Muscle of leg (tissue), 11 donors: Measurements from ENCODE around the gene PCNT. TPM values are rescaled to one million over a fixed set of nuclear protein-coding genes. Genes with fewer than 3 reads are reported as not detected.
"Not testable (repeated sequence)": the region's sequence is repeated elsewhere in the genome, so short reads cannot be mapped to it uniquely, and the experiment has no call there.

ENCODE experiments used
- DNase-seq: peaks from one replicate; pipeline ENCODE4 v3.0.0; 2013
- H3K27ac ChIP-seq: one replicate; pipeline ENCODE4 v1.5.1; 2013; ENCODE audit warnings: mild to moderate bottlenecking, low read length, control low read depth
- H3K27me3 ChIP-seq: one replicate; pipeline ENCODE4 v1.6.1; 2013; ENCODE audit warnings: low read length; ENCODE audit not compliant: control insufficient read depth, insufficient read depth
- H3K36me3 ChIP-seq: one replicate; pipeline ENCODE4 v1.6.1; 2013; ENCODE audit warnings: low read length; ENCODE audit not compliant: control insufficient read depth, insufficient read depth
- H3K4me1 ChIP-seq: one replicate; pipeline ENCODE4 v1.6.1; 2013; ENCODE audit warnings: low read length; ENCODE audit not compliant: control insufficient read depth, insufficient read depth
- H3K4me3 ChIP-seq: one replicate; pipeline ENCODE4 v1.5.1; 2013; ENCODE audit warnings: low read length, control low read depth
- H3K9me3 ChIP-seq: replicated peaks from 2 replicates; pipeline ENCODE4 v1.6.1; 2013; ENCODE audit warnings: low read depth, low read length; ENCODE audit not compliant: control insufficient read depth
- WGBS: methylation state at CpG from one replicate; pipeline ENCODE4 v1.1.5; 2013; ENCODE audit warnings: missing lambda C conversion rate; ENCODE audit not compliant: insufficient coverage; 5-methylcytosine and 5-hydroxymethylcytosine counted together
- polyA plus RNA-seq, 8 donors: library from polyadenylated mRNA; unstranded; fragments of 120-200 nt; gene quantifications; one replicate each; pipeline versions ENCODE4 v1.2.1 to v1.2.3, GENCODE V29; 2013; ENCODE audit warnings: inconsistent platforms in 1 of 8, low replicate concordance in 1 of 8; ENCODE audit not compliant: insufficient read length in 8 of 8, insufficient read depth in 1 of 8
- total RNA-seq: library from RNA; stranded (reverse); fragments of 120-200 nt; gene quantifications from one replicate; pipeline ENCODE4 v1.2.4, GENCODE V29; 2013

Gene PCNT
- total and polyA plus RNA-seq, 9 donors, result 28.3 to 57.7 (median 47.3) TPM

DNA sequence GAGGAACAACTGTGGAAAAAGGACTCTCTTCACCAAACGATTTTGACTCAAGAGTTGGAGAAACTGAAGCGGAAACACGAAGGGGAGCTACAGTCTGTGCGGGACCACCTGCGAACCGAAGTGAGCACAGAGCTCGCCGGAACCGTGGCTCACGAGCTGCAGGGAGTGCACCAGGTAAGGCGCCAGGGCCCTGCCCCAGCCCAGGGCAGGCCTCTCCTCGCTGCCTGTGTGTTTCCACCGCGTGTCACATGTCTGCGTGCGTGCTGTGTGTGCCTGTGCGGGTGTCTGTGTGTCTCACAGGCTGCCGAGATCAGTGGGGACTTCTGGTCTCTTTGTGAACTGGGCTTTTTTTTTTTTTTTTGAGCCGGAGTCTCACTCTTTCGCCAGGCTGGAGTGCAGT lies 43.0 kb downstream of the PCNT start:
- H3K36me3 ChIP-seq, result peaks cover 73% of the 10 kb centered on the region
- WGBS, result 94% methylated on average over 19 of the region's 20 CpGs
- no peaks in the 10 kb centered on the region for H3K27me3 ChIP-seq
- no peak overlapping the region for H3K4me3 ChIP-seq
- DNase-seq, result no peak
- H3K9me3 ChIP-seq, result no peaks in the 10 kb centered on the region
- H3K27ac ChIP-seq, result no peak overlapping the region
- peaks cover 3% of the 10 kb centered on the region for H3K4me1 ChIP-seq

DNA sequence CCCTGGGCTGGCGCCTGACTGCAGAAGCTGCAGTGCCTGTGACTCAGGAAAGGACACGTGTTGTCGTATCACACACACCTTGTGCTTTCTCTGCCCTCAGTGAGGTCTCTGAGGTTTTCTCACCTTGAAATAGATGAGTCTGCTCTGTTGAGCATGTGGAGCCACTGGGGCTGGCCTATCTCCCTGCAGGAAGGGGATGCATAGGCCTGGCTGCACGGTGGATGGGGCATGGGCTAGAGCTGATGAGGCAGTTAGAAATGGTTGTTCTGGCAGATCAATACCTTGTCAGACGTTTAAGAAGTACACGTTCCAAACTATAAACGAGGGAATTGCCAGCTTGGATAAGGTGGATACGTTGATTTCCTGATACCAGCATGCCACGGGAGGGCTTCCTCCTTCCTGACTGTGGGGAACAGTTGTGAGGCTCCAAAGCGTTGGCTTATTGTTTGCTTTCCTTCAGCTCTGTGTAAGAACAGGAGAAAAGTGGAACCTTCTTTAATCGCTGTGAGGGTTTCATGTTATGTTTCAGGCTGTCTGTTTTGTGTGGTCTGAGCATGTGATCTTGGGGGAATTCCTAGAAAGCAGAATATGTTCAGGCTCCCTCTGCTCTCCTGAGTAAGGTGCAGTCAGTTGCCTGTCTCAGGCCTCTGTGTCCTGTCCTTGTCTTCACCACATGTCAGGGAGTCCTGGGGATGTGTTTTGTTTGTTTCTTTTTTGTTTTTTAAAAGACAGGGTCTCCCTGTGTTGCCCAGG lies 44.8 kb downstream of the PCNT start:
- no peaks in the 10 kb centered on the region for H3K9me3 ChIP-seq
- H3K36me3 ChIP-seq, result peaks cover 64% of the 10 kb centered on the region
- no peak overlapping the region for H3K4me3 ChIP-seq
- no peaks in the 10 kb centered on the region for H3K27me3 ChIP-seq
- WGBS, result 83% methylated on average over 9 of the region's 11 CpGs
- DNase-seq, result no peak
- H3K27ac ChIP-seq, result no peak overlapping the region
- H3K4me1 ChIP-seq, result peaks cover 3% of the 10 kb centered on the region

DNA sequence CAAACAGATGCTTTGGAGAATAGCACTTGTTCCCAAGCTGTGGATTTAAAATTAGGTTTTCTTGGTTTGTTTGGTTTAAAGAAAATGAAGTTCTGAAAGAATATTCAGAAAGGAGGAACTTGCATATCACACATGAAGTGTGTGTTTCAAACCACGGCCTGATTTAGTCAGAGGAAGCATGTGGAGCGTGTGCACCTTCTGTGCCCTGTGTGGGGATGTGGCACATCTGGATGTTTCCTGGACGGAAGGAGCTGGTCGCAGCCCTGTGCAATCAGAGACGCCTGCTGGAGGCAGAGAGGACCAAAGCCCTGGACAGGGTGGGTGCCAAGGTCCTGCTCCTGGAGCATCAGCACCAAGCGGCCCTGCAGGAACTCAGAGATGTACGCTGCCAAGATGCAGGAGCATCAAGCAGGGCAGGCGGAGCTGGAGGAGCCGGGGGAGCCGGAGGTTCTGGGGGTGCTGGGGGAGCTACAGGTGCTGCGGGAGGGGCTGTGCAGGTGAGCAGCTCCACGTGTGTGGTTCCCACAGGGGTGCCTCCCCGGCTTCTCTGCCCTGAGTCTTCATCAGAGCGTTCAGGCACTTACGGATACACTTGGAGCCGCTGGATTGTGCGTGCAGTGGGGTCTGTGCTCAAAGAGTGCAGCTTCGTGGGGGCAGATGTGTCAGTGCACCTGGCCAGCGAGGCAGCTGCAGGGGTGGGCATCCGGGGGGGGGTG lies 45.7 kb downstream of the PCNT start:
- no peak overlapping the region for H3K27ac ChIP-seq

DNA sequence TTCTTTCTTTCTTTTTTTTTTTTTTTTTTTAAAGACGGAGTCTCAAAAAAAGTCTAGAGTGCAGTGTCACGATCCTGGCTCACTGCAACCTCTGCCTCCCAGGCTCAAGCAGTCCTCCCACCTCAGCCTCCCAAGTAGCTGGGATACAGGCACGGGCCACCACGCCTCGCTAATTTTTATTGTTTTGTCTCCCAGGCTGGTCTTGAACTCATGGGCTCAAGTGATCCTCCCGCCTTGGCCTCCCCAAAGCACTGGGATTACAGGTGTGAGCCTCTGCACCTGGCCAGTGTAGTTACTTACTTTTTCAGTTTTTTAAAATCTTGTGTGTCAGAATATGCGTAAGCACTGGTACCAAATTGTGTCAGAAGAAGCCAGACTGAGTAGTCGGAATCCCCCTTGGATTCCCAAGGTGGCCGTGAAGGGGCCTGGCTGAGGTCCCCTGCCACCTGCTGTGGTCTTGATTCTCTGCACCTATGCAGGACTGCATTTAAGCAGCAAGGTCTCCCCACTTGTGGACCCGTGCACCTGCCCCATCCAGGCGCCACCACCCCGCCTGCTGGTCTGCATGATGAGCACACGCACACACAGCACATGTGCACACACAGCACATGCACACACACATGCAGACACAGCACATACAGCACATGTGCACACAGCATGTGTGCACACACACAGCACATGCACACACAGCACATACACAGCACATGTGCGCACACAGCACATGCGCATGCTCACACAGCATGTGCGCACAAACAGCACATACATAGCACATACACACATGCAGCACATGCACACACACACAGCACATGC lies 47.5 kb downstream of the PCNT start:
- Histone ChIP-seq H3K4me1 (peaks cover 19% of the 10 kb centered on the region), H3K36me3 (peaks cover 40% of the 10 kb centered on the region), H3K27me3 (no peaks in the 10 kb centered on the region), H3K4me3 (no peak overlapping the region), H3K9me3 (no peaks in the 10 kb centered on the region), H3K27ac (no peak overlapping the region)
- DNase-seq, result no peak
- 89% methylated on average over 15 of the region's 16 CpGs for WGBS

More for the DNA sequence above, 45.7 kb downstream of the PCNT start:
- Histone ChIP-seq H3K4me1 (peaks cover 9% of the 10 kb centered on the region), H3K36me3 (peaks cover 54% of the 10 kb centered on the region), H3K4me3 (no peak overlapping the region), H3K9me3 (no peaks in the 10 kb centered on the region), H3K27me3 (no peaks in the 10 kb centered on the region)
- 82% methylated on average over 14 of the region's 20 CpGs for WGBS
- no peak for DNase-seq

DNA sequence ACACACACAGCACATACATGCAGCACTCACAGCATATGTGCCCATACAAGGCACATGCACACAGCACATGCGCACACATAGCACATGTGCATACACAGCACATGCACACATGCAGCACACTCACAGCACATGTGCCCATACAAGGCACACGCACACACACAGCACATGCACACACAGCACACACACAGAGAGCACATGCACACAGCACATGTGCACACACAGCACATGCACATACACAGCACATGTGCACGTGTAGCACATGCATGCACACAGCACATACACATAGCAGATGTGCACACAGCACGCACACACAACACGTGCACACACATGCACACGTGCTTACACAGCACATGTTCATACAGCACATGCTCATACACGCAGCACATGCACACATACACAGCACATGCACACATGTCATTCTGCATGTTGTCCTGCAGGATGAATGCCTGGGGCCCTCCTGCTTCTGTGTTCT lies 48.1 kb downstream of the PCNT start:
- Histone ChIP-seq H3K27ac (no peak overlapping the region), H3K27me3 (no peaks in the 10 kb centered on the region), H3K36me3 (peaks cover 36% of the 10 kb centered on the region), H3K4me1 (peaks cover 24% of the 10 kb centered on the region), H3K9me3 (no peaks in the 10 kb centered on the region), H3K4me3 (no peak overlapping the region)
- 97% methylated on average over 7 of the region's 7 CpGs for WGBS
- no peak for DNase-seq

DNA sequence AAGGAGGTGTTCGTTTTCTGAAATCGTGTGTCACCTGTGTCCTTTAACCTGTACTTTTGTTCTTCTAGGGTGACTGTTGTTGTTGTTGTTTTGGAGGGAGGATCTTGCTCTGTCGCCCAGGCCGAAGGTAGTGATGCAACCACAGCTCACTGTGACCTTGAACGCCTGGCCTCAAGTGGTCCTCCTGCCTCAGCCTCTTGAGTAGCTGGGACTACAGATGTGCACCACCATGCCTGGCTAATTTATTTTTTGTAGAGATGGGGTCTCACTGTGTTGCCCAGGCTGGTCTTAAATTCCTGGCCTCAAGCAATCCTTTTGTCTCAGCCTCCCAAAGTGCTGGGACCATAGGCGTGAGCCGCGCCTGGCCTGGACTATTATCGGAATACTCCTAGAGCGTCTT lies 49.0 kb downstream of the PCNT start:
- H3K4me3 ChIP-seq, H3K27me3 ChIP-seq, H3K9me3 ChIP-seq, H3K27ac ChIP-seq, DNase-seq: not testable (repeated sequence)
- 100% methylated on average over 3 of the region's 10 CpGs for whole genome bisulfite sequencing
- Histone ChIP-seq H3K36me3 (peaks cover 28% of the 10 kb centered on the region), H3K4me1 (peaks cover 25% of the 10 kb centered on the region)

DNA sequence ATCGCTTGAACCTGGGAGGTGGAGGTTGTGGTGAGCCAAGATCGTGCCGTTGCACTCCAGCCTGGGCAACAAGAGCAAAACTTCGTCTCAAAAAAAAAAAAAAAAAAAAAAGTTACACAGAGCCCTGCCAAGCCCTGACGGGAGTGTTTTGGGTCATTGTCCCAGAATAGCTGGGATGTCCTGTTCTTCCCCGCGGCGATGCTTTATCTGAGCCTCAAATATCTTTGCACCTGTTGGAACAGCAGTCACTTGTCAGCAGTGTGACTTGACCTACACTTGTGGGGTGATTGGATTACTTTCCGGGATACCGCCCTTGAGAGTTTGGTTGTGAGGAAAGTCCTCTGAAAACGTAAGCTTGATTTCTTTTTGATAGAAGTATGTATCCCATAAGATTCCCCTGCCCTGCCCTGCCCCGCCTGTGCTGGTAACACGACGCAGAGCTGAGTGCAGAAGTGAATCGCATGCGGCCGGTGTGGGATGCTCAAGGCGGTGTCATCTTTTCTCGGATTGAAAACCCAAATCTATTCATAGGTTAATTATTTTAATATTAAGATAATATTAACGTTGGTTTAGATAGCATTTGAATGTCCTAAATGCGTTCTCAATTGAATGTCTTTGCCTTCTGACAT lies 50.9 kb downstream of the PCNT start:
- peak; percentile 81 for DNase-seq
- no peaks in the 10 kb centered on the region for H3K9me3 ChIP-seq
- peaks cover 22% of the 10 kb centered on the region for H3K4me1 ChIP-seq
- peaks cover 24% of the 10 kb centered on the region for H3K36me3 ChIP-seq
- 85% methylated on average over 5 of the region's 21 CpGs for WGBS
- H3K4me3 ChIP-seq, result peak overlapping the region; percentile 3
- peak overlapping the region; percentile 89 for H3K27ac ChIP-seq
- H3K27me3 ChIP-seq, result no peaks in the 10 kb centered on the region

DNA sequence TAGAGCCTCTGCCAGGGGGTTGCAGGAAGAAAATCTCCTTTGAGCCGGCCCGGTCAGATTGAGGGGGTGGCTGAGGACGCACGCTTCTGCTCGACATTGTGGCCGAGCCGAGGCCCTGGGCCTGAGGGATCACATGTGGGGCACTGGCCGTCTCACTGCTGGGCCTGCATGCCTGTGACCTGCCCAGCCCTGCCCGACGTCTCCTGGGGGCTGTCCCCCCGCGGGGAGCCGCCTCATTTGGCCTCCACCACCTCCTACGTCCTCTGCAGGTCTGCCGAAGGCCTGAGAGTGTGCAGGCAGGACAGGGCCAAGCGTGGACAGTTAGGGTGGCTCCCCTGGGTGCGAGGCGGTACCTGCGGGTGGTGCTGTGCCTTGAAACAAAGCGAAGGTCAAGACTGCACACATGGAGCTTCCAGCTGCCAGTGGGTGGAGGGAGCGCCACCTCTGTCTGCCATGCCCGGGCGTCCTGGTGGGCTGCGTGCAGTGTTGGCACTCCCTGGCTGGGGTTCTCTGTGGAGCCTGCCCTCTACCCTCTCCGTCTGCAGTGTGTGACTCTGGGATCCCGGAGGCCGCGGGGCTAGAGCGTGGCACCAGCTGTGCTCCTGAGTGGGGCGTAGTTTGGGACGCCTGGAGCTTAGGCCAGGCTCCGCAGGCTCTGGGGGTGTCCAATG lies 51.7 kb downstream of the PCNT start:
- WGBS, result 87% methylated on average over 28 of the region's 32 CpGs
- Histone ChIP-seq H3K4me3 (peak overlapping the region; percentile 8), H3K9me3 (no peaks in the 10 kb centered on the region), H3K36me3 (peaks cover 24% of the 10 kb centered on the region), H3K4me1 (peaks cover 22% of the 10 kb centered on the region), H3K27me3 (no peaks in the 10 kb centered on the region), H3K27ac (peak overlapping the region; percentile 89)
- no peak for DNase-seq

DNA sequence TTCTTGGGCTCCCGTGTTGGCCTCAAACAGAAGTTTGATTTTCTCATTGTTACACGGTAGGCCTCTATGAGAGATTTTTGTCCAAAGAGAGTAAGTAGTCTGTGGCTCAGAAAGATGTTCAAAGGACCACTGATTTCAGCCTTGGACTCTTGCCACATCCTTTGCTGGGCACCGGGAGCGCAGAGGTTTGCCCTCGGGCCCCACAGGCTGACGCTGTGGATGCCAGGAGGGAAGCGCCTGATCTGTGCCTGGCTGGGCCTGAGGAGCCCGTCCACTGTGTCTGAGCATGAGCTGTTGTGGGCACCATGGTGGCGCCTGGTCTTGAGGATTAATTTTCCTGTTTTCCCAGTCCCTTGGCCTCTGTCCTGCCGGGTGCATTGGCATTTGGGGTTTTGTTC lies 52.3 kb downstream of the PCNT start:
- DNase-seq, result no peak
- Histone ChIP-seq H3K4me3 (peak overlapping the region; percentile 8), H3K4me1 (peaks cover 22% of the 10 kb centered on the region), H3K36me3 (peaks cover 24% of the 10 kb centered on the region), H3K9me3 (no peaks in the 10 kb centered on the region), H3K27me3 (no peaks in the 10 kb centered on the region), H3K27ac (peak overlapping the region; percentile 89)
- 82% methylated on average over 10 of the region's 10 CpGs for WGBS
